Head of caudate nucleus (tissue), 42 donors: ENCODE data around the gene EWSR1.
"Not testable (repeated sequence)": the region's sequence is repeated elsewhere in the genome, so short reads cannot be mapped to it uniquely, and the experiment has no call there.

Source experiments
- DNase-seq, 42 donors: peaks; one replicate each; pipeline versions ENCODE4 v3.0.0 to v3.0.0-alpha.2; 2020 to 2021; ENCODE audit warnings: mixed read lengths in 7 of 42
- intact Hi-C: fragments of 100-400 bp; cut with DNase I; formaldehyde crosslinking; loops from one replicate; pipeline ENCODE4 v1.15.0; 2022

The EWSR1 gene

GRCh38 chr22:29267858-29268510 lies at the start of gene EWSR1, which contains the start of gene RHBDD3:
Gene EWSR1 (plus strand): TSS chr22:29268268. CDS start chr22:29268337, 69 bp downstream.
Gene RHBDD3 (minus strand): TSS chr22:29267981. CDS start chr22:29265626, 2,355 bp downstream.
- peak; percentile 88 to 99 (median 96) for DNase-seq
- intact Hi-C loops, result loop anchor here (5.0 kb wide), 1 partner anchor 39 kb away; the partner anchor contains the start of gene GAS2L1

- intact Hi-C loops, result no loop called here
- DNase-seq, result no peak
Observed at GRCh38 chr22:29218758-29219408, 49.2 kb upstream of the EWSR1 start.

GRCh38 chr22:29219409-29219782 lies 48.7 kb upstream of the EWSR1 start:
- intact Hi-C loops, DNase-seq: not testable (repeated sequence)

GRCh38 chr22:29219881-29220670 lies 48.0 kb upstream of the EWSR1 start:
- DNase-seq, result no peak
- intact Hi-C loops, result no loop called here

GRCh38 chr22:29224121-29224858 lies 43.8 kb upstream of the EWSR1 start:
- intact Hi-C loops, result no loop called here
- peak in 22 of 42 donors; percentile 13 to 59 (median 38) for DNase-seq

- intact Hi-C loops, result no loop called here
- no peak for DNase-seq
Observed at GRCh38 chr22:29224859-29225410, 43.1 kb upstream of the EWSR1 start.

- DNase-seq, result peak in 15 of 42 donors; percentile 24 to 58 (median 50)
- intact Hi-C loops, result no loop called here
Observed at GRCh38 chr22:29225422-29226090, 42.5 kb upstream of the EWSR1 start.

GRCh38 chr22:29226351-29226981 lies 41.6 kb upstream of the EWSR1 start:
- no peak for DNase-seq
- intact Hi-C loops, result no loop called here

GRCh38 chr22:29230972-29231875 lies 36.8 kb upstream of the EWSR1 start:
- DNase-seq, result no peak
- intact Hi-C loops, result no loop called here

- intact Hi-C loops, result no loop called here
- peak in 12 of 42 donors; percentile 8 to 45 (median 28) for DNase-seq
Observed at GRCh38 chr22:29231971-29232959, 35.8 kb upstream of the EWSR1 start.

GRCh38 chr22:29233277-29233877 lies 34.7 kb upstream of the EWSR1 start:
- intact Hi-C loops, result no loop called here
- no peak for DNase-seq

- intact Hi-C loops, result not testable (repeated sequence)
Observed at GRCh38 chr22:29240481-29240880, 27.6 kb upstream of the EWSR1 start.

GRCh38 chr22:29243874-29244446 lies 24.1 kb upstream of the EWSR1 start:
- DNase-seq, result no peak
- intact Hi-C loops, result no loop called here

More at GRCh38 chr22:29240481-29240880, 27.6 kb upstream of the EWSR1 start:
- DNase-seq, result not testable (repeated sequence)

- DNase-seq, result no peak
- intact Hi-C loops, result no loop called here
Observed at GRCh38 chr22:29244785-29245625, 23.1 kb upstream of the EWSR1 start.
